Glutamatergic neuron (in vitro differentiated cells): ENCODE measurements around the gene PRKAR1A. TPM values are rescaled to one million over a fixed set of nuclear protein-coding genes. Genes with fewer than 3 reads are reported as not detected.

Experiments
- DNase-seq: peaks from one replicate; pipeline ENCODE4 v3.0.0; 2022
- H3K27ac Mint-ChIP-seq: one replicate; pipeline ENCODE4 v1.8.0; 2020; ENCODE audit warnings: mild to moderate bottlenecking, mixed read lengths, inconsistent platforms; ENCODE audit not compliant: unreplicated experiment
- H3K27me3 Mint-ChIP-seq: one replicate; pipeline ENCODE4 v1.8.0; 2020; ENCODE audit warnings: mild to moderate bottlenecking, moderate library complexity, mixed read lengths, inconsistent platforms; ENCODE audit not compliant: unreplicated experiment
- H3K36me3 Mint-ChIP-seq: one replicate; pipeline ENCODE4 v1.8.0; 2020; ENCODE audit warnings: mild to moderate bottlenecking, mixed read lengths, inconsistent platforms; ENCODE audit not compliant: unreplicated experiment
- H3K4me1 Mint-ChIP-seq: one replicate; pipeline ENCODE4 v1.8.0; 2020; ENCODE audit warnings: mild to moderate bottlenecking, low read depth, mixed read lengths, inconsistent platforms; ENCODE audit not compliant: unreplicated experiment
- H3K4me3 Mint-ChIP-seq: one replicate; pipeline ENCODE4 v1.8.0; 2020; ENCODE audit warnings: mild to moderate bottlenecking, mixed read lengths, inconsistent platforms; ENCODE audit not compliant: unreplicated experiment
- H3K9me3 Mint-ChIP-seq: one replicate; pipeline ENCODE4 v1.8.0; 2020; ENCODE audit warnings: mild to moderate bottlenecking, moderate library complexity, mixed read lengths, inconsistent platforms; ENCODE audit not compliant: unreplicated experiment
- total RNA-seq: library from RNA; stranded (reverse); fragmentation: NEBNext Ultra II Directional; extraction: Animal tissue kit (Norgen Biotek cat#: 25700); gene quantifications from one replicate; pipeline ENCODE4 v1.2.1, GENCODE V29; 2021; ENCODE audit not compliant: unreplicated experiment
- TF ChIP-seq, protein P1 (sequence below): fragments of 200-600 bp; sonication (generic); IDR thresholded peaks from one replicate; pipeline ENCODE4 v1.5.0; 2021; ENCODE audit not compliant: partially characterized antibody, unreplicated experiment

PRKAR1A gene
- total RNA-seq, 1 donor from 2014 or later, result 277 TPM

- no peak for DNase-seq
- Mint-ChIP-seq H3K27ac (no peak overlapping the region), H3K36me3 (no peaks in the 10 kb centered on the region), H3K4me1 (no peaks in the 10 kb centered on the region), H3K4me3 (no peak overlapping the region), H3K27me3 (peaks cover 6% of the 10 kb centered on the region), H3K9me3 (peaks cover 2% of the 10 kb centered on the region)
- TF ChIP-seq, protein P1, sequence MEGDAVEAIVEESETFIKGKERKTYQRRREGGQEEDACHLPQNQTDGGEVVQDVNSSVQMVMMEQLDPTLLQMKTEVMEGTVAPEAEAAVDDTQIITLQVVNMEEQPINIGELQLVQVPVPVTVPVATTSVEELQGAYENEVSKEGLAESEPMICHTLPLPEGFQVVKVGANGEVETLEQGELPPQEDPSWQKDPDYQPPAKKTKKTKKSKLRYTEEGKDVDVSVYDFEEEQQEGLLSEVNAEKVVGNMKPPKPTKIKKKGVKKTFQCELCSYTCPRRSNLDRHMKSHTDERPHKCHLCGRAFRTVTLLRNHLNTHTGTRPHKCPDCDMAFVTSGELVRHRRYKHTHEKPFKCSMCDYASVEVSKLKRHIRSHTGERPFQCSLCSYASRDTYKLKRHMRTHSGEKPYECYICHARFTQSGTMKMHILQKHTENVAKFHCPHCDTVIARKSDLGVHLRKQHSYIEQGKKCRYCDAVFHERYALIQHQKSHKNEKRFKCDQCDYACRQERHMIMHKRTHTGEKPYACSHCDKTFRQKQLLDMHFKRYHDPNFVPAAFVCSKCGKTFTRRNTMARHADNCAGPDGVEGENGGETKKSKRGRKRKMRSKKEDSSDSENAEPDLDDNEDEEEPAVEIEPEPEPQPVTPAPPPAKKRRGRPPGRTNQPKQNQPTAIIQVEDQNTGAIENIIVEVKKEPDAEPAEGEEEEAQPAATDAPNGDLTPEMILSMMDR, result no peak
Measured at GRCh38 chr17:68568581-68568980, 56.4 kb downstream of the PRKAR1A start.

DNA sequence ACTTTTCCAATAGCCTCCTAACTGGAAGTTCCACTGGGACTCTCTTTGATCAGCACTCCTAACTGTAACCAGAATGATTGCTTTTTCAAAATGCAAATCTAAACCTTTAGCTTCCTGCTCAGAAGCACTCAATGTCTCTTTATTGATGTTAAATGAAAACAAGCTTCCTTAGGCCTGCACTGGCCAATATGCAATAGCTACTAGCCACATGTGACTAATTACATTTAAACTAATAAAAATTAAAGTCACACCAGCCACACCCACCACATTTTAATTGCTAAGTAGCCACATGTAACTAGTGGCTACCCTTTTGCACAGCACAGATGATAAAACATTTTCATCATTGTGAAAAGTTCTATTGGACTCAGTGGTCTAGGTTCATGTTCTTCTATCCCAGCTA, 57.1 kb downstream of the PRKAR1A start:
- TF ChIP-seq, protein P1, result no peak
- peaks cover 6% of the 10 kb centered on the region for H3K27me3 Mint-ChIP-seq
- no peak for DNase-seq
- no peak overlapping the region for H3K27ac Mint-ChIP-seq
- peaks cover 2% of the 10 kb centered on the region for H3K9me3 Mint-ChIP-seq
- H3K4me1 Mint-ChIP-seq, result no peaks in the 10 kb centered on the region
- no peak overlapping the region for H3K4me3 Mint-ChIP-seq
- H3K36me3 Mint-ChIP-seq, result no peaks in the 10 kb centered on the region

DNA sequence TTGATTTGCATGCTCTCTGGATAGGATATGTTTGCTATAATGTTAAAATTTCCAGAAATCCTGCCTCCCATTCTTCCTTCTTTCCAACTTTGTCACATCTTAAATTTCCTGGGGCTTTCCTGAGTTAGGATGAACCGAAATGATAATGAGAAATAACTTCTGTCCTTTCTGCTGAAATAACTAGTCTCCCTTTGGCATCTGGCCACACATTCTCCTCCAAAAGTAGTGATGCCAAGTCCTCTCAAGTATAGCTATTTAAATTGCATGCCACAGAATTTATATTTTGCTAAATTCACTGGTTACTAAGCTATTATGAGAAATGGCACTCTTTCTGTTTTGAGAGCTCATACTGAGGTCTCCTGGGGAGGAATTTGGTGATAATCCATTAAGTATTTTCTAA, 58.3 kb downstream of the PRKAR1A start:
- Mint-ChIP-seq H3K36me3 (no peaks in the 10 kb centered on the region), H3K4me1 (no peaks in the 10 kb centered on the region), H3K27ac (no peak overlapping the region), H3K27me3 (peaks cover 6% of the 10 kb centered on the region), H3K4me3 (no peak overlapping the region), H3K9me3 (peaks cover 2% of the 10 kb centered on the region)
- TF ChIP-seq, protein P1, result no peak
- DNase-seq, result no peak

- peaks cover 5% of the 10 kb centered on the region for H3K27me3 Mint-ChIP-seq
- no peak overlapping the region for H3K27ac Mint-ChIP-seq
- no peak for DNase-seq
- TF ChIP-seq, protein P1, result no peak
- no peaks in the 10 kb centered on the region for H3K36me3 Mint-ChIP-seq
- H3K9me3 Mint-ChIP-seq, result peaks cover 2% of the 10 kb centered on the region
- H3K4me1 Mint-ChIP-seq, result no peaks in the 10 kb centered on the region
- H3K4me3 Mint-ChIP-seq, result no peak overlapping the region
Measured at GRCh38 chr17:68572138-68572842, 60.1 kb downstream of the PRKAR1A start.

- Mint-ChIP-seq H3K36me3 (no peaks in the 10 kb centered on the region), H3K27me3 (peaks cover 5% of the 10 kb centered on the region), H3K9me3 (no peaks in the 10 kb centered on the region), H3K4me1 (peaks cover 3% of the 10 kb centered on the region), H3K27ac (no peak overlapping the region), H3K4me3 (no peak overlapping the region)
- no peak for DNase-seq
- TF ChIP-seq, protein P1, result no peak
Measured at GRCh38 chr17:68573338-68573737, 61.1 kb downstream of the PRKAR1A start.
